A549 (cell line): ENCODE measurements around the gene AURKB. TPM values are rescaled to one million over a fixed set of nuclear protein-coding genes. Genes with fewer than 3 reads are reported as not detected.
"Not testable (repeated sequence)": the region's sequence is repeated elsewhere in the genome, so short reads cannot be mapped to it uniquely, and the experiment has no call there.

ENCODE experiments used
- ATAC-seq, 2 experiments: fragments of 200-7000 bp in 1 of 2; fragments of >200 bp in 1 of 2; cut with Nextera tagmentation in 1 of 2; cut with Tn5 transposase in 1 of 2; 3 replicates each; pipeline versions ENCODE4 v1.8.0 to v1.9.1; 2018 to 2020; ENCODE audit warnings: mild to moderate bottlenecking in 1 of 2, moderate library complexity in 1 of 2
- CTCF ChIA-PET: fragments of 300-600 bp; sonication (Branson Sonifier 250); formaldehyde crosslinking; extraction: SDS; loops from one replicate; lab custom pipeline; 2021; ENCODE audit warnings: antibody characterized with exemption, inconsistent platforms; lab: Yijun Ruan, JAX
- POLR2A ChIA-PET: fragments of 350-600 bp; formaldehyde crosslinking; extraction: SDS; loops from one replicate; lab custom pipeline; 2021; ENCODE audit warnings: antibody characterized with exemption, inconsistent platforms; lab: Yijun Ruan, JAX
- DNase-seq, 2 experiments: peaks; one replicate each; pipeline versions ENCODE4 v3.0.0 to v3.0.0-alpha.2; 2011 to 2016; ENCODE audit warnings: low read depth in 1 of 2, low spot score in 1 of 2
- FAIRE-seq: peaks from 2 replicates; lab custom pipeline; 2011; peaks lifted over from hg19 to GRCh38; lab: Jason Lieb, UNC
- H3K27ac ChIP-seq, 2 experiments: fragments of >200 bp; sonication (Bioruptor Twin); formaldehyde crosslinking; 3 replicates each; pipeline ENCODE4 v1.5.1; 2016 to 2017
- H3K4me1 ChIP-seq: fragments of >200 bp; sonication (Bioruptor Twin); formaldehyde crosslinking; 3 replicates; pipeline ENCODE4 v1.6.1; 2016
- H3K4me2 ChIP-seq: fragments of >200 bp; sonication (Bioruptor Twin); formaldehyde crosslinking; 3 replicates; pipeline ENCODE4 v1.6.1; 2016
- H3K4me3 ChIP-seq: fragments of >200 bp; sonication (Bioruptor Twin); formaldehyde crosslinking; 3 replicates; pipeline ENCODE4 v1.5.1; 2016
- H3K9me3 ChIP-seq: fragments of >200 bp; sonication (Bioruptor Twin); formaldehyde crosslinking; 3 replicates; pipeline ENCODE4 v1.6.1; 2016
- CHD4 ChIP-seq: fragments of 200-600 bp; sonication (generic); IDR thresholded peaks from 2 replicates; pipeline ENCODE4 v1.6.1; 2016; ENCODE audit warnings: antibody characterized with exemption, mild to moderate bottlenecking, borderline replicate concordance
- CTCF ChIP-seq: fragments of >200 bp; sonication (Bioruptor Twin); formaldehyde crosslinking; IDR thresholded peaks from 3 replicates; pipeline ENCODE4 v1.5.1; 2016
- EHF ChIP-seq: fragments of 250-450 bp; sonication (Bioruptor Pico); IDR thresholded peaks from 2 replicates; pipeline ENCODE4 v1.5.0; 2020; ENCODE audit warnings: mild to moderate bottlenecking
- EHMT2 ChIP-seq: fragments of 200-600 bp; sonication (generic); IDR thresholded peaks from 2 replicates; pipeline ENCODE4 v1.6.1; 2016; ENCODE audit warnings: antibody characterized with exemption, low read depth, mild to moderate bottlenecking, moderate library complexity
- ELK1 ChIP-seq: fragments of 150-350 bp; IDR thresholded peaks from 2 replicates; pipeline ENCODE4 v1.6.1; 2014; ENCODE audit warnings: low read depth, mild to moderate bottlenecking, low read length
- EP300 ChIP-seq, 2 experiments: fragments of >200 bp; sonication (Bioruptor Twin); formaldehyde crosslinking; IDR thresholded peaks; 2 replicates in 1 of 2; 3 replicates in 1 of 2; pipeline ENCODE4 v1.6.1; 2016 to 2017
- FOSL2 ChIP-seq, 2 experiments: fragments of 450-650 bp in 1 of 2; fragments of >200 bp in 1 of 2; sonication (Bioruptor Twin) in 1 of 2; formaldehyde crosslinking; IDR thresholded peaks; 2 replicates each; pipeline versions ENCODE4 v1.5.0 to v1.6.1; 2016 to 2020; ENCODE audit warnings: mild to moderate bottlenecking in 1 of 2, moderate library complexity in 1 of 2
- FOXS1 ChIP-seq: fragments of 250-450 bp; sonication (Bioruptor Pico); IDR thresholded peaks from 2 replicates; pipeline ENCODE4 v1.5.0; 2020; ENCODE audit warnings: mild to moderate bottlenecking, moderate library complexity
- HES2 ChIP-seq: fragments of >200 bp; sonication (Bioruptor Twin); formaldehyde crosslinking; IDR thresholded peaks from 2 replicates; pipeline ENCODE4 v1.6.1; 2016
- HOXA7 ChIP-seq: fragments of 250-450 bp; sonication (Bioruptor Pico); IDR thresholded peaks from 2 replicates; pipeline ENCODE4 v1.5.0; 2020; ENCODE audit warnings: mild to moderate bottlenecking, moderate library complexity
- HOXB13 ChIP-seq: fragments of 250-450 bp; sonication (Bioruptor Pico); IDR thresholded peaks from 2 replicates; pipeline ENCODE4 v1.5.0; 2020; ENCODE audit warnings: low read depth, mild to moderate bottlenecking, moderate library complexity
- HOXB5 ChIP-seq: fragments of 250-450 bp; sonication (Bioruptor Pico); IDR thresholded peaks from 2 replicates; pipeline ENCODE4 v1.5.0; 2020; ENCODE audit warnings: mild to moderate bottlenecking, moderate library complexity
- JUN ChIP-seq, 2 experiments: fragments of >200 bp; sonication (Bioruptor Twin); formaldehyde crosslinking; IDR thresholded peaks; 2 replicates in 1 of 2; 3 replicates in 1 of 2; pipeline ENCODE4 v1.6.1; 2016 to 2017
- KDM1A ChIP-seq: fragments of 200-600 bp; sonication (generic); IDR thresholded peaks from 2 replicates; pipeline ENCODE4 v1.6.1; 2016; ENCODE audit warnings: low read depth, mild to moderate bottlenecking
- KDM5A ChIP-seq: fragments of 200-600 bp; sonication (generic); IDR thresholded peaks from 2 replicates; pipeline ENCODE4 v1.6.1; 2016; ENCODE audit warnings: antibody characterized with exemption, mild to moderate bottlenecking
- MAFK ChIP-seq: fragments of 450-650 bp; IDR thresholded peaks from 2 replicates; pipeline ENCODE4 v1.6.1; 2014; ENCODE audit not compliant: partially characterized antibody
- MAZ ChIP-seq: fragments of 150-350 bp; IDR thresholded peaks from 2 replicates; pipeline ENCODE4 v1.6.1; 2014; ENCODE audit warnings: antibody characterized with exemption, low read depth, low read length, borderline replicate concordance
- PHF8 ChIP-seq: fragments of 200-600 bp; sonication (generic); IDR thresholded peaks from 2 replicates; pipeline ENCODE4 v1.6.1; 2016; ENCODE audit warnings: low read depth, mild to moderate bottlenecking, antibody characterized with exemption, moderate library complexity, borderline replicate concordance
- RAD21 ChIP-seq, 2 experiments: fragments of >200 bp in 1 of 2; sonication (Bioruptor Twin) in 1 of 2; formaldehyde crosslinking in 1 of 2; IDR thresholded peaks in 1 of 2; conservative IDR thresholded peaks in 1 of 2; 2 replicates in 1 of 2; 3 replicates in 1 of 2; pipeline ENCODE4 v1.6.1; 2012 to 2018; ENCODE audit warnings: inconsistent platforms in 1 of 2
- RCOR1 ChIP-seq: fragments of 150-350 bp; IDR thresholded peaks from 2 replicates; pipeline ENCODE4 v1.6.1; 2014; ENCODE audit warnings: antibody characterized with exemption, low read length, low read depth
- RNF2 ChIP-seq: fragments of 200-600 bp; sonication (generic); IDR thresholded peaks from 2 replicates; pipeline ENCODE4 v1.6.1; 2016; ENCODE audit warnings: low read depth, mild to moderate bottlenecking, antibody characterized with exemption, moderate library complexity, borderline replicate concordance
- SMC3 ChIP-seq: fragments of >200 bp; sonication (Bioruptor Twin); formaldehyde crosslinking; IDR thresholded peaks from 3 replicates; pipeline ENCODE4 v1.6.1; 2018; ENCODE audit warnings: inconsistent platforms
- TFCP2L1 ChIP-seq: fragments of 250-450 bp; sonication (Bioruptor Pico); IDR thresholded peaks from 2 replicates; pipeline ENCODE4 v1.5.0; 2021; ENCODE audit warnings: mild to moderate bottlenecking
- TP53 ChIP-seq: fragments of 250-450 bp; sonication (Bioruptor Pico); IDR thresholded peaks from 2 replicates; pipeline ENCODE4 v1.5.0; 2021; ENCODE audit warnings: mild to moderate bottlenecking, moderate library complexity
- USF2 ChIP-seq: fragments of 450-650 bp; IDR thresholded peaks from 2 replicates; pipeline ENCODE4 v1.6.1; 2014; ENCODE audit warnings: antibody characterized with exemption
- ZNF302 ChIP-seq: fragments of 250-450 bp; sonication (Bioruptor Pico); IDR thresholded peaks from 2 replicates; pipeline ENCODE4 v1.9.0; 2021; ENCODE audit warnings: inconsistent platforms, mild to moderate bottlenecking, moderate library complexity
- WGBS: methylation state at CpG from one replicate; pipeline ENCODE4 v1.1.6; 2017; ENCODE audit errors: missing lambda C conversion rate; 5-methylcytosine and 5-hydroxymethylcytosine counted together
- polyA plus RNA-seq, 4 experiments: library from polyadenylated mRNA; depleted of rRNA in 3 of 4; stranded (reverse); fragments of >200 nt; fragmentation: RNase III in 1 of 4; extraction: RNeasy Plus Mini Kit Qiagen cat#74134 plus additional on column Dnase treatment in 1 of 4; gene quantifications; 2 replicates in 3 of 4; 3 replicates in 1 of 4; pipeline ENCODE4 v1.2.3, GENCODE V29; 2011 to 2017

Gene AURKB
- polyA plus RNA-seq, 2 of the 4 experiments (the other 2 are of a cell fraction) = 51.0 to 130 TPM

- 70% methylated on average over 8 of the region's 8 CpGs for WGBS
- FAIRE-seq (no peak), ATAC-seq (peak; percentile 44 to 57; a peak in 4 of 6 replicates), DNase-seq (peak in 1 of 2 experiments; percentile 62)
- no peak overlapping the region for H3K4me3 ChIP-seq
- POLR2A ChIA-PET = interaction anchor here (1.2 kb wide), 1 partner anchor 42 kb away, joined by 3 read pairs; the partner anchor contains the start of gene SLC25A35
- H3K9me3 ChIP-seq = no peaks in the 10 kb centered on the region
- no peak overlapping the region for H3K4me2 ChIP-seq
- no peak for TF ChIP-seq PHF8
- no peak for TF ChIP-seq EHF (CRISPR knock-in tag)
- peak; percentile 48 for TF ChIP-seq CTCF
- 0 out of 3 replicates have a peak, but pooled peaks have one; percentile 29 for TF ChIP-seq SMC3
- peak; percentile 37 to 60; a peak in 3 of 5 replicates for TF ChIP-seq RAD21 (conservative IDR thresholded peaks at IDR 0.05 in 1 of 2, IDR thresholded peaks at IDR 0.05 in 1 of 2)
- no peak overlapping the region for H3K27ac ChIP-seq
- peaks cover 8% of the 10 kb centered on the region for H3K4me1 ChIP-seq
- CTCF ChIA-PET = interaction anchor here (0.8 to 2.9 kb wide), 6 partner anchors 11 to 53 kb away, joined by 3 to 14 read pairs (median 4); no protein-coding TSS in a partner anchor
Observed at GRCh38 chr17:8253801-8254200, 43.4 kb upstream of the AURKB start.

- not testable (repeated sequence) for H3K4me1 ChIP-seq, H3K4me2 ChIP-seq, H3K9me3 ChIP-seq, H3K27ac ChIP-seq, ATAC-seq, FAIRE-seq, H3K4me3 ChIP-seq, DNase-seq
- POLR2A ChIA-PET = interaction anchor here (0.8 to 1.2 kb wide), 2 partner anchors 30 to 44 kb away, joined by 4 read pairs; partner anchors contain the start of gene SLC25A35
- CTCF ChIA-PET = interaction anchor here (0.6 to 2.4 kb wide), 10 partner anchors 16 to 132 kb away, joined by 3 to 18 read pairs (median 4); no protein-coding TSS in a partner anchor
- WGBS = 92% methylated on average over 2 of the region's 2 CpGs
Observed at GRCh38 chr17:8251411-8251810, 41.0 kb upstream of the AURKB start.

GRCh38 chr17:8249621-8250500 is 39.5 kb upstream of the AURKB start:
- ATAC-seq (no peak), FAIRE-seq (no peak), DNase-seq (no peak)
- CTCF ChIA-PET = interaction anchor here (0.6 to 13.9 kb wide), 9 partner anchors 8 to 155 kb away, joined by 3 to 160 read pairs (median 5); no protein-coding TSS in a partner anchor
- peak overlapping the region; percentile 84 for H3K4me2 ChIP-seq
- WGBS = 20% methylated on average over 10 of the region's 10 CpGs
- peak overlapping the region; percentile 97 to 99 for H3K27ac ChIP-seq
- peak overlapping the region; percentile 74 for H3K4me3 ChIP-seq
- no peaks in the 10 kb centered on the region for H3K9me3 ChIP-seq
- POLR2A ChIA-PET = interaction anchor here (0.6 to 4.5 kb wide), 10 partner anchors 20 to 186 kb away, joined by 3 to 159 read pairs (median 4); partner anchors contain the start of genes BORCS6, KRABD2, NDEL1 and RANGRF
- H3K4me1 ChIP-seq = peaks cover 8% of the 10 kb centered on the region
- TF ChIP-seq JUN (IDR thresholded peaks at IDR 0.05) = no peak; a peak in 1 of 5 replicates
- TF ChIP-seq TFCP2L1 (CRISPR knock-in tag) = peak; percentile 60; the same call in 1 of the 2 replicates
- TF ChIP-seq HOXA7 = peak; percentile 50; the same call in 1 of the 2 replicates
- TF ChIP-seq KDM1A = no peak
- TF ChIP-seq USF2 = no peak
- TF ChIP-seq ZNF302 = 0 out of 2 replicates have a peak, but pooled peaks have one; percentile 16
- TF ChIP-seq MAFK = peak; percentile 84
- no peak for TF ChIP-seq HOXB5 (CRISPR knock-in tag)
- no peak for TF ChIP-seq MAZ
- TF ChIP-seq HOXB13 = no peak
- 0 out of 2 replicates have a peak, but pooled peaks have one; percentile 13 for TF ChIP-seq TP53 (CRISPR knock-in tag)
- TF ChIP-seq HES2 = no peak
- TF ChIP-seq RCOR1 = no peak
- TF ChIP-seq RAD21 (conservative IDR thresholded peaks at IDR 0.05 in 1 of 2, IDR thresholded peaks at IDR 0.05 in 1 of 2) = no peak
- no peak for TF ChIP-seq RNF2
- no peak for TF ChIP-seq FOXS1 (CRISPR knock-in tag)
- TF ChIP-seq FOSL2 (IDR thresholded peaks at IDR 0.05) = no peak
- no peak for TF ChIP-seq FOSL2 (CRISPR knock-in tag; IDR thresholded peaks at IDR 0.05)
- TF ChIP-seq CHD4 = no peak
- no peak for TF ChIP-seq EHMT2
- no peak for TF ChIP-seq EP300 (IDR thresholded peaks at IDR 0.05)
- no peak for TF ChIP-seq ELK1
- TF ChIP-seq KDM5A = no peak; the same call in 1 of the 2 replicates
